Ectodermal cell (in vitro differentiated cells): Measurements from ENCODE around the gene NGEF.

Experiments
- H3K27ac ChIP-seq: 2 replicates; pipeline ENCODE4 v1.7.0; 2013; ENCODE audit warnings: mild to moderate bottlenecking, low read depth, low read length; ENCODE audit not compliant: insufficient read depth, poor library complexity, severe bottlenecking
- H3K27me3 ChIP-seq: 2 replicates; pipeline ENCODE4 v1.7.0; 2013; ENCODE audit warnings: mild to moderate bottlenecking, low read length; ENCODE audit not compliant: insufficient read depth, control insufficient read depth, poor library complexity, severe bottlenecking
- H3K36me3 ChIP-seq: one replicate; pipeline ENCODE4 v1.7.0; 2013; ENCODE audit warnings: low read length; ENCODE audit not compliant: control insufficient read depth, insufficient read depth
- H3K4me1 ChIP-seq: one replicate; pipeline ENCODE4 v1.7.0; 2013; ENCODE audit warnings: low read length; ENCODE audit not compliant: control insufficient read depth, insufficient read depth
- H3K4me3 ChIP-seq: 2 replicates; pipeline ENCODE4 v1.7.0; 2013; ENCODE audit warnings: low read depth, low read length, control low read depth; ENCODE audit not compliant: insufficient read depth
- H3K9me3 ChIP-seq: 2 replicates; pipeline ENCODE4 v1.7.0; 2013; ENCODE audit warnings: mild to moderate bottlenecking, low read length, moderate library complexity; ENCODE audit not compliant: control insufficient read depth
- WGBS, 2 experiments: methylation state at CpG; one replicate each; pipeline ENCODE4 v1.1.7; 2013; ENCODE audit warnings: missing lambda C conversion rate in 2 of 2; 5-methylcytosine and 5-hydroxymethylcytosine counted together

Gene NGEF

GRCh38 chr2:233044974-233045605, 32.0 kb upstream of the NGEF start:
- Histone ChIP-seq H3K27ac (no peak overlapping the region), H3K36me3 (no peaks in the 10 kb centered on the region), H3K4me1 (peaks cover 7% of the 10 kb centered on the region), H3K9me3 (no peaks in the 10 kb centered on the region), H3K4me3 (no peak overlapping the region), H3K27me3 (no peaks in the 10 kb centered on the region)
- whole genome bisulfite sequencing, 2 experiments = 92 to 96% methylated on average over 9 of the region's 9 CpGs

GRCh38 chr2:233042549-233042948, 29.5 kb upstream of the NGEF start:
- Histone ChIP-seq H3K36me3 (no peaks in the 10 kb centered on the region), H3K4me1 (peaks cover 3% of the 10 kb centered on the region), H3K4me3 (no peak overlapping the region), H3K27me3 (no peaks in the 10 kb centered on the region), H3K27ac (no peak overlapping the region), H3K9me3 (no peaks in the 10 kb centered on the region)
- 90 to 93% methylated on average over 9 of the region's 9 CpGs for WGBS, 2 experiments

- WGBS, 2 experiments = 89 to 91% methylated on average over 10 of the region's 10 CpGs
Measured at GRCh38 chr2:233041722-233042323, 28.8 kb upstream of the NGEF start.

GRCh38 chr2:233040571-233040970, 27.5 kb upstream of the NGEF start:
- Histone ChIP-seq H3K27ac (no peak overlapping the region), H3K4me1 (peaks cover 3% of the 10 kb centered on the region), H3K4me3 (no peak overlapping the region), H3K27me3 (no peaks in the 10 kb centered on the region), H3K9me3 (no peaks in the 10 kb centered on the region), H3K36me3 (no peaks in the 10 kb centered on the region)
- WGBS, 2 experiments = 87 to 89% methylated on average over 4 of the region's 4 CpGs

More at GRCh38 chr2:233041722-233042323, 28.8 kb upstream of the NGEF start:
- Histone ChIP-seq H3K9me3 (no peaks in the 10 kb centered on the region), H3K4me1 (peaks cover 3% of the 10 kb centered on the region), H3K36me3 (no peaks in the 10 kb centered on the region), H3K27ac (no peak overlapping the region), H3K27me3 (no peaks in the 10 kb centered on the region), H3K4me3 (no peak overlapping the region)

GRCh38 chr2:233039846-233040530, 26.9 kb upstream of the NGEF start:
- no peaks in the 10 kb centered on the region for H3K36me3 ChIP-seq
- no peaks in the 10 kb centered on the region for H3K27me3 ChIP-seq
- WGBS, 2 experiments = 91% methylated on average over 9 to 10 of the region's 10 CpGs
- peaks cover 3% of the 10 kb centered on the region for H3K4me1 ChIP-seq
- H3K27ac ChIP-seq = no peak overlapping the region
- H3K4me3 ChIP-seq = no peak overlapping the region
- no peaks in the 10 kb centered on the region for H3K9me3 ChIP-seq

- Histone ChIP-seq H3K27ac (no peak overlapping the region), H3K9me3 (no peaks in the 10 kb centered on the region), H3K27me3 (no peaks in the 10 kb centered on the region), H3K4me3 (no peak overlapping the region), H3K4me1 (peaks cover 3% of the 10 kb centered on the region), H3K36me3 (no peaks in the 10 kb centered on the region)
- 93 to 95% methylated on average over 8 of the region's 8 CpGs for WGBS, 2 experiments
Measured at GRCh38 chr2:233039212-233039845, 26.3 kb upstream of the NGEF start.

GRCh38 chr2:233037078-233037477, 24.0 kb upstream of the NGEF start:
- H3K4me1 ChIP-seq = peaks cover 5% of the 10 kb centered on the region
- WGBS, 2 experiments = 94% methylated on average over 2 of the region's 2 CpGs
- H3K9me3 ChIP-seq = no peaks in the 10 kb centered on the region
- H3K36me3 ChIP-seq = no peaks in the 10 kb centered on the region
- no peaks in the 10 kb centered on the region for H3K27me3 ChIP-seq
- H3K27ac ChIP-seq = no peak overlapping the region
- H3K4me3 ChIP-seq = no peak overlapping the region

GRCh38 chr2:233036162-233036838, 23.2 kb upstream of the NGEF start:
- WGBS, 2 experiments = 89 to 91% methylated on average over 12 of the region's 12 CpGs
- Histone ChIP-seq H3K36me3 (no peaks in the 10 kb centered on the region), H3K27ac (no peak overlapping the region), H3K27me3 (no peaks in the 10 kb centered on the region), H3K4me3 (no peak overlapping the region), H3K4me1 (peaks cover 12% of the 10 kb centered on the region), H3K9me3 (no peaks in the 10 kb centered on the region)

GRCh38 chr2:233035426-233036161, 22.5 kb upstream of the NGEF start:
- Histone ChIP-seq H3K4me1 (peaks cover 9% of the 10 kb centered on the region), H3K27ac (no peak overlapping the region), H3K4me3 (no peak overlapping the region), H3K9me3 (no peaks in the 10 kb centered on the region), H3K27me3 (no peaks in the 10 kb centered on the region), H3K36me3 (no peaks in the 10 kb centered on the region)
- 90 to 92% methylated on average over 23 of the region's 23 CpGs for WGBS, 2 experiments
